ENCODE measurements around the gene CIART.

GRCh38 chr1:150320667-150320978 lies 38.3 kb downstream of the CIART start:
- TF ChIP-seq POLR2A (IDR thresholded peaks at IDR 0.05) (no peak), CTCF (IDR thresholded peaks at IDR 0.05) (no peak), POLR2AphosphoS5 (IDR thresholded peaks at IDR 0.05; ENCODE audit: insufficient read depth in 1 of 2, low read depth in 1 of 2) (no peak)
